PFSK-1 (cell line): ENCODE results near the gene ARHGEF10L.

Experiments
- FOXP2 ChIP-seq: optimal IDR thresholded peaks from 2 replicates; pipeline ENCODE3; 2011; ENCODE audit warnings: borderline replicate concordance, control low read depth, inconsistent platforms; ENCODE audit not compliant: insufficient read depth; ENCODE audit errors: extremely low read length, extremely low read depth
- POLR2AphosphoS5 ChIP-seq: IDR thresholded peaks from 2 replicates; pipeline ENCODE4 v1.6.1; 2012; ENCODE audit warnings: low read depth, mild to moderate bottlenecking, control low read depth, low read length, moderate library complexity
- TAF1 ChIP-seq: IDR thresholded peaks from 2 replicates; pipeline ENCODE4 v1.6.1; 2012; ENCODE audit warnings: low read length, control low read depth, borderline replicate concordance; ENCODE audit not compliant: insufficient read depth

GRCh38 chr1:17620448-17620847 is 81.0 kb downstream of the ARHGEF10L start:
- no peak for TF ChIP-seq POLR2AphosphoS5
- TF ChIP-seq TAF1, result no peak
- TF ChIP-seq FOXP2, result no peak
